PFSK-1 (cell line): ENCODE data around the gene B3GNT2.

Experiments used
- POLR2AphosphoS5 ChIP-seq: IDR thresholded peaks from 2 replicates; pipeline ENCODE4 v1.6.1; 2012; ENCODE audit warnings: low read depth, mild to moderate bottlenecking, control low read depth, low read length, moderate library complexity
- SIN3A ChIP-seq: IDR thresholded peaks from 2 replicates; pipeline ENCODE4 v1.6.1; 2012; ENCODE audit warnings: mild to moderate bottlenecking, low read length, moderate library complexity, borderline replicate concordance; ENCODE audit not compliant: insufficient read depth
- TAF1 ChIP-seq: IDR thresholded peaks from 2 replicates; pipeline ENCODE4 v1.6.1; 2012; ENCODE audit warnings: low read length, control low read depth, borderline replicate concordance; ENCODE audit not compliant: insufficient read depth

- no peak for TF ChIP-seq POLR2AphosphoS5
- no peak for TF ChIP-seq TAF1
- TF ChIP-seq SIN3A = no peak
Measured at GRCh38 chr2:62231541-62231940, 35.6 kb downstream of the B3GNT2 start.
